Stimulated activated naive CD8-positive, alpha-beta T cell treated with anti-CD3 and anti-CD28 coated beads, Interleukin-15, Interleukin-2, amounts not matched to agents 100 ng/mL and 50 ng/mL, for 24 hours (primary cell): ENCODE measurements around the gene SLC16A1.

ENCODE experiments used
- H3K27ac Mint-ChIP-seq: one replicate; pipeline ENCODE4 v1.8.0; 2021; ENCODE audit warnings: mild to moderate bottlenecking, mixed read lengths
- H3K27me3 Mint-ChIP-seq: one replicate; pipeline ENCODE4 v1.8.0; 2021; ENCODE audit warnings: mixed read lengths
- H3K36me3 Mint-ChIP-seq: one replicate; pipeline ENCODE4 v1.8.0; 2021; ENCODE audit warnings: low read depth, mixed read lengths
- H3K4me1 Mint-ChIP-seq: one replicate; pipeline ENCODE4 v1.8.0; 2021; ENCODE audit warnings: low read depth, mixed read lengths
- H3K4me3 Mint-ChIP-seq: one replicate; pipeline ENCODE4 v1.8.0; 2021; ENCODE audit warnings: mild to moderate bottlenecking, mixed read lengths
- H3K9me3 Mint-ChIP-seq: one replicate; pipeline ENCODE4 v1.8.0; 2021; ENCODE audit warnings: mixed read lengths

SLC16A1 gene

DNA sequence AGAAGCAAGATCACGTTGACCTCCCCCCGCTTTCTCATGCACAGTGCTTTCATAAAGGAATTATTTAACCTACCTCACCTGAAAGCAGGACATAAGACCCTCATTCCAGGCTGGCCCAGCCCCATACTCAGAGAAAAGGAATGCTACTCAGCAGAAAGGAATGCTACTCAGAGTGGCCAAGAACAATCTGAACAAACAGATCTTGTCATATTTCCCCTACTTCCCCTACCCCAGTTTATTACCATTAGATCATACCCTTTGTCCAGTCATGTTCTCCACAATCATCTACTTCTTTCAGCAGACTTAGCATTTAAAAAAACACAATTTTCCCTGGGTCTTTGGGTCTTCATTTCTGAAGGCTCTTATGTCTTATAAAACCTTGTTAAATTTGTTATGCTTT, 89.8 kb downstream of the SLC16A1 start:
- Mint-ChIP-seq H3K27me3 (peaks cover 6% of the 10 kb centered on the region), H3K9me3 (no peaks in the 10 kb centered on the region), H3K4me1 (peaks cover 3% of the 10 kb centered on the region)

DNA sequence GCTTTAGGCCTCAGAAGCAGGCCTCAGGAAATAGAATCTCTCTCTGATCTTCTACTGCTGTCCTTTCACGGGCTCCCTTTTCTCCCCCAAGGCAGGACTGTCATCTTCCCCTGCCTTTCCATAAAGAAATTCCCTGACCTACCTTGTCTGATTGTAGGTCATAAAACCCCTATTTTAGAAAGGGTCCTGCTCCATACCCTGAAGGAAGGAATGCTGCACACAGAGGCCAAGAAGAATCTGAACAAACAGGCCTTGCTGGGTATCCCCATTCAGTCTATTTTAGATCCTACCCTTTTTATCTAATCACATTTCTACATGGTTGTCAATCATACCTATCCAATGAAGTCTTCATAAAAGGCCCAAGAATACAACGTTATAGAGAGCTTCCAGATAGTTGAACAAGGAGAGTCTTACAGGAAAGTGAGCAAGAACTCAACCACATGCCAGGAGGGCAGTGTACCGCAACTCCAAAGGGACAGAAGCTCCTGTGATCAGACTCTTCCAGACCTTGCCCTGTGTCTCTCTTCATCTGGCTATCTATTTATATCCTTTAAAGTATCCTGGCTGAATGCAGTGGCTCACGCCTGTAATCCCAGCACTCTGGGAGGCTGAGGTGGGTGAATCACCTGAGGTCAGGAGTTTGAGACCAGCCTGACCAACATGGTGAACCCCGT, 93.1 kb downstream of the SLC16A1 start:
- Mint-ChIP-seq H3K4me1 (peaks cover 3% of the 10 kb centered on the region), H3K27ac (no peak overlapping the region), H3K36me3 (no peaks in the 10 kb centered on the region), H3K27me3 (no peaks in the 10 kb centered on the region), H3K9me3 (no peaks in the 10 kb centered on the region), H3K4me3 (no peak overlapping the region)

More for the DNA sequence above, 89.8 kb downstream of the SLC16A1 start:
- no peak overlapping the region for H3K27ac Mint-ChIP-seq
- no peaks in the 10 kb centered on the region for H3K36me3 Mint-ChIP-seq
- H3K4me3 Mint-ChIP-seq, result no peak overlapping the region
